K562 (cell line): ENCODE data around the gene SLC29A2. TPM values are rescaled to one million over a fixed set of nuclear protein-coding genes. Genes with fewer than 3 reads are reported as not detected.
A peak's percentile ranks its signal among the peaks of the same experiment; 100 is the strongest.

Experiments
- ATAC-seq: fragments of 200-7000 bp; cut with Tn5 transposase; 3 replicates; pipeline ENCODE4 v1.9.1; 2020; ENCODE audit warnings: moderate library complexity
- BruUV-seq: library from RNA; stranded (reverse); fragments of 400-500 nt; replicated peaks from 2 replicates; lab custom pipeline; 2021; lab: Mats Ljungman, UMichigan
- CTCF ChIA-PET: fragments of 300-600 bp; formaldehyde crosslinking; extraction: SDS; loops from one replicate; lab custom pipeline; 2021; ENCODE audit warnings: low intra/inter-chr PET ratio; lab: Yijun Ruan, JAX
- POLR2A ChIA-PET: fragments of 300-600, 350-650 bp; sonication (Branson Sonifier 250); formaldehyde crosslinking; extraction: SDS; loops from one replicate; lab custom pipeline; 2021; ENCODE audit warnings: antibody characterized with exemption, inconsistent platforms; lab: Yijun Ruan, JAX
- DNase-seq, 4 experiments: peaks; one replicate each; pipeline versions ENCODE4 v3.0.0 to v3.0.0-alpha.2; 2011 to 2018; ENCODE audit warnings: low spot score in 3 of 4, mixed read lengths in 3 of 4; ENCODE audit errors: extremely low read depth in 1 of 4
- FAIRE-seq: peaks from 2 replicates; lab custom pipeline; 2011; peaks lifted over from hg19 to GRCh38; lab: Jason Lieb, UNC
- H2AFZ ChIP-seq: 2 replicates; pipeline ENCODE4 v1.6.0; 2011; ENCODE audit warnings: low read depth, low read length, control low read depth, inconsistent platforms
- H3K27ac ChIP-seq: fragments of 200-600 bp; 3 replicates; pipeline ENCODE4 v1.8.0; 2011; ENCODE audit warnings: low read depth, mild to moderate bottlenecking, control low read depth, inconsistent platforms, low read length, moderate library complexity, mixed read lengths; ENCODE audit errors: extremely low read depth
- H3K27me3 ChIP-seq, 2 experiments: fragments of 300-600 bp in 1 of 2; 2 replicates in 1 of 2; 3 replicates in 1 of 2; pipeline versions ENCODE4 v1.6.0 to v1.8.0; 2011; ENCODE audit warnings: inconsistent platforms in 2 of 2, low read length in 2 of 2, mild to moderate bottlenecking in 1 of 2, mixed read lengths in 1 of 2, moderate library complexity in 1 of 2; ENCODE audit not compliant: control insufficient read depth in 2 of 2, insufficient read depth in 2 of 2
- H3K36me3 ChIP-seq: fragments of 300-600 bp; 3 replicates; pipeline ENCODE4 v1.8.0; 2011; ENCODE audit warnings: mild to moderate bottlenecking, low read length, inconsistent platforms; ENCODE audit not compliant: control insufficient read depth, insufficient read depth
- H3K4me1 ChIP-seq, 2 experiments: fragments of 200-600 bp in 1 of 2; replicated peaks in 1 of 2; 2 replicates in 1 of 2; 3 replicates in 1 of 2; pipeline versions ENCODE4 v1.5.1 to v1.8.0; 2011; ENCODE audit warnings: inconsistent platforms in 2 of 2, low read length in 2 of 2, mild to moderate bottlenecking in 1 of 2, mixed read lengths in 1 of 2, moderate library complexity in 1 of 2; ENCODE audit not compliant: control insufficient read depth in 2 of 2, insufficient read depth in 2 of 2
- H3K4me2 ChIP-seq: 2 replicates; pipeline ENCODE4 v1.6.1; 2011; ENCODE audit warnings: low read length, control low read depth, inconsistent platforms, mixed read lengths; ENCODE audit not compliant: insufficient read depth
- H3K4me3 ChIP-seq: fragments of 200-600 bp; sonication (generic), shearing (Covaris generic); 2 replicates; pipeline ENCODE4 v1.5.1; 2016; ENCODE audit warnings: control low read depth, inconsistent platforms
- H3K79me2 ChIP-seq: fragments of 200-600 bp; 3 replicates; pipeline ENCODE4 v1.8.0; 2011; ENCODE audit warnings: low read length, inconsistent platforms; ENCODE audit not compliant: control insufficient read depth, insufficient read depth
- H3K9ac ChIP-seq, 2 experiments: 2 replicates each; pipeline versions ENCODE4 v1.6.0 to v1.6.1; 2011; ENCODE audit warnings: low read depth in 2 of 2, low read length in 2 of 2, control low read depth in 1 of 2, inconsistent platforms in 1 of 2, mild to moderate bottlenecking in 1 of 2, mixed read lengths in 1 of 2; ENCODE audit not compliant: insufficient read depth in 1 of 2
- H3K9me1 ChIP-seq: one replicate; pipeline ENCODE4 v1.6.0; 2011; ENCODE audit warnings: inconsistent platforms, mild to moderate bottlenecking, low read length, moderate library complexity; ENCODE audit not compliant: control insufficient read depth, insufficient read depth
- H3K9me3 ChIP-seq: replicated peaks from 2 replicates; pipeline ENCODE4 v1.5.1; 2011; ENCODE audit warnings: low read depth, low read length, inconsistent platforms; ENCODE audit not compliant: control insufficient read depth, insufficient read depth
- H4K20me1 ChIP-seq: replicated peaks from 2 replicates; pipeline ENCODE4 v1.6.1; 2011; ENCODE audit warnings: low read length, inconsistent platforms, mixed read lengths; ENCODE audit not compliant: control insufficient read depth, insufficient read depth
- ARID1B ChIP-seq: fragments of 450-650 bp; IDR thresholded peaks from 2 replicates; pipeline ENCODE4 v1.6.1; 2016; ENCODE audit warnings: antibody characterized with exemption, mild to moderate bottlenecking, inconsistent platforms
- C11orf30 ChIP-seq: fragments of 450-650 bp; IDR thresholded peaks from 2 replicates; pipeline ENCODE4 v1.6.1; 2016; ENCODE audit warnings: low read depth, mild to moderate bottlenecking
- HSF4 ChIP-seq: fragments of 250-450 bp; sonication (Bioruptor Pico); IDR thresholded peaks from 2 replicates; pipeline ENCODE4 v2.1.2; 2022; ENCODE audit warnings: mild to moderate bottlenecking, moderate library complexity, borderline replicate concordance
- KHSRP ChIP-seq: fragments of 450-650 bp; IDR thresholded peaks from 2 replicates; pipeline ENCODE4 v1.6.1; 2017
- MAFF ChIP-seq: IDR thresholded peaks from 2 replicates; pipeline ENCODE4 v1.6.1; 2012; ENCODE audit warnings: low read length, improper control_type of control experiment
- MAFG ChIP-seq: fragments of 450-650 bp; conservative IDR thresholded peaks from 2 replicates; pipeline ENCODE4 v1.6.1; 2016; ENCODE audit warnings: missing genetic modification characterization, missing compliant biosample characterization
- MAFK ChIP-seq: IDR thresholded peaks from 2 replicates; pipeline ENCODE4 v1.6.1; 2011; ENCODE audit warnings: low read length, improper control_type of control experiment
- MBD2 ChIP-seq: sonication (generic); IDR thresholded peaks from 2 replicates; pipeline ENCODE4 v1.6.1; 2016; ENCODE audit warnings: low read depth, borderline replicate concordance
- NFE2L1 ChIP-seq: fragments of 450-650 bp; IDR thresholded peaks from 2 replicates; pipeline ENCODE4 v1.6.1; 2016; ENCODE audit warnings: missing genetic modification characterization, low read depth, mild to moderate bottlenecking, missing compliant biosample characterization, moderate library complexity, borderline replicate concordance
- PPARD ChIP-seq: fragments of 250-450 bp; sonication (Bioruptor Pico); IDR thresholded peaks from 2 replicates; pipeline ENCODE4 v1.8.0; 2022; ENCODE audit warnings: inconsistent platforms, mild to moderate bottlenecking, moderate library complexity
- SLC30A9 ChIP-seq: fragments of 250-450 bp; sonication (Bioruptor Pico); IDR thresholded peaks from 2 replicates; pipeline ENCODE4 v1.8.0; 2022; ENCODE audit warnings: mild to moderate bottlenecking, moderate library complexity
- SUPT5H ChIP-seq: fragments of 450-650 bp; IDR thresholded peaks from 2 replicates; pipeline ENCODE4 v1.6.1; 2016
- THRAP3 ChIP-seq: fragments of 450-650 bp; IDR thresholded peaks from 2 replicates; pipeline ENCODE4 v1.6.1; 2016; ENCODE audit warnings: mild to moderate bottlenecking, inconsistent platforms, borderline replicate concordance
- ZNF311 ChIP-seq: fragments of 250-450 bp; sonication (Bioruptor Pico); IDR thresholded peaks from 2 replicates; pipeline ENCODE4 v1.4.0; 2020; ENCODE audit warnings: mild to moderate bottlenecking, moderate library complexity
- ZNF316 ChIP-seq: fragments of 450-650 bp; IDR thresholded peaks from 2 replicates; pipeline ENCODE4 v1.6.1; 2016
- ZNF395 ChIP-seq: fragments of 200-800 bp; sonication (Bioruptor generic); IDR thresholded peaks from 2 replicates; pipeline ENCODE4 v1.6.1; 2017; ENCODE audit warnings: missing genetic modification characterization, missing compliant biosample characterization
- ZNF444 ChIP-seq: fragments of 250-450 bp; sonication (Bioruptor Pico); IDR thresholded peaks from 2 replicates; pipeline ENCODE4 v1.4.0; 2020; ENCODE audit warnings: mild to moderate bottlenecking, moderate library complexity
- WGBS: fragments of 100-300 bp; shearing (Covaris generic); methylation state at CpG from one replicate; pipeline ENCODE4 v1.1.6; 2016; ENCODE audit warnings: low coverage, mixed read lengths; ENCODE audit not compliant: insufficient coverage; ENCODE audit errors: missing lambda C conversion rate; 5-methylcytosine and 5-hydroxymethylcytosine counted together
- in situ Hi-C: fragments of 300-500 bp; cut with MboI; formaldehyde crosslinking; loops from 4 replicates; pipeline ENCODE4 v1.15.0; 2018; ENCODE audit warnings: inconsistent platforms, mixed read lengths
- intact Hi-C: fragments of 100-400 bp; cut with micrococcal nuclease; formaldehyde crosslinking; loops from 2 replicates; pipeline ENCODE4 v1.14.2; 2022
- polyA plus RNA-seq, 8 experiments: library from polyadenylated mRNA; depleted of rRNA in 4 of 8; stranded (reverse) in 5 of 8; unstranded in 3 of 8; fragments of >200 nt; fragmentation: Nextera tagmentation in 2 of 8; fragmentation: Illumina TruSeq in 1 of 8; extraction: Ambion mirVana in 2 of 8; extraction: Trizol in 1 of 8; gene quantifications; 2 replicates each; pipeline versions ENCODE4 v1.2.1 to v1.2.3, GENCODE V29; 2011 to 2014; ENCODE audit warnings: inconsistent platforms in 1 of 8, missing spikeins in 1 of 8
- total RNA-seq, 7 experiments: library from RNA; depleted of rRNA in 6 of 7; stranded (reverse); fragments of >200 nt in 6 of 7; fragmentation: Illumina TruSeq in 2 of 7; extraction: Trizol in 2 of 7; gene quantifications; 2 replicates each; pipeline versions ENCODE4 v1.2.1 to v1.2.3, GENCODE V29; 2011 to 2021; ENCODE audit warnings: low replicate concordance in 1 of 7

Gene SLC29A2
- total and polyA plus RNA-seq, 9 of the 15 experiments (the other 6 are each of a cell fraction or from before 2014, with no cell fraction given), result 2.4 to 48.6 (median 14.2) TPM

GRCh38 chr11:66407651-66408050, 36.1 kb upstream of the SLC29A2 start (continued):
- peak; percentile 66 for TF ChIP-seq ARID1B
- TF ChIP-seq, all 486 proteins: peak for 11

- no TSS peak for BruUV-seq
- Histone ChIP-seq H3K4me1 (no peaks in the 10 kb centered on the region; a peak in 2 of 5 replicates), H2AFZ (no peak overlapping the region), H3K27me3 (peaks cover 14 to 19% of the 10 kb centered on the region in 2 experiments; a peak in 4 of 5 replicates), H3K4me3 (no peak overlapping the region), H3K79me2 (no peaks in the 10 kb centered on the region), H3K36me3 (no peaks in the 10 kb centered on the region), H3K4me2 (no peak overlapping the region), H4K20me1 (no peaks in the 10 kb centered on the region), H3K9me1 (no peaks in the 10 kb centered on the region), H3K27ac (no peak overlapping the region), H3K9me3 (no peaks in the 10 kb centered on the region), H3K9ac (no peak overlapping the region)
- ATAC-seq, result no peak
- CTCF ChIA-PET, result no interaction called here
- in situ Hi-C loops, result no loop called here
- no peak for FAIRE-seq
- 16% methylated on average over 3 of the region's 3 CpGs for WGBS
- intact Hi-C loops, result no loop called here
- no peak for DNase-seq
- POLR2A ChIA-PET, result interaction anchor here (1.2 kb wide), 1 partner anchor 19 kb away, joined by 3 read pairs; no protein-coding TSS in a partner anchor
- TF ChIP-seq ZNF444 (CRISPR knock-in tag) (no peak), THRAP3 (no peak), MBD2 (no peak), PPARD (CRISPR knock-in tag) (no peak), C11orf30 (peak; percentile 70), MAFG (peak; percentile 63), ZNF395 (CRISPR knock-in tag) (no peak), KHSRP (no peak), MAFF (peak; percentile 52; the same call in 1 of the 2 replicates), ZNF311 (no peak), NFE2L1 (peak; percentile 30; the same call in 1 of the 2 replicates), SUPT5H (no peak), HSF4 (no peak), SLC30A9 (no peak), MAFK (peak; percentile 23; the same call in 1 of the 2 replicates), ZNF316 (peak; percentile 84)
These were observed 22.4 kb upstream of the SLC29A2 start for GRCh38 chr11:66393954-66394353.
